Measurements from ENCODE around the gene SLAIN1. TPM values are rescaled to one million over a fixed set of nuclear protein-coding genes. Genes with fewer than 3 reads are reported as not detected.
A peak's percentile ranks its signal among the peaks of the same experiment; 100 is the strongest.

Gene SLAIN1
- total RNA-seq, 4 donors from 2014 or later: 10.3 to 20.9 (median 15.4) TPM

DNA sequence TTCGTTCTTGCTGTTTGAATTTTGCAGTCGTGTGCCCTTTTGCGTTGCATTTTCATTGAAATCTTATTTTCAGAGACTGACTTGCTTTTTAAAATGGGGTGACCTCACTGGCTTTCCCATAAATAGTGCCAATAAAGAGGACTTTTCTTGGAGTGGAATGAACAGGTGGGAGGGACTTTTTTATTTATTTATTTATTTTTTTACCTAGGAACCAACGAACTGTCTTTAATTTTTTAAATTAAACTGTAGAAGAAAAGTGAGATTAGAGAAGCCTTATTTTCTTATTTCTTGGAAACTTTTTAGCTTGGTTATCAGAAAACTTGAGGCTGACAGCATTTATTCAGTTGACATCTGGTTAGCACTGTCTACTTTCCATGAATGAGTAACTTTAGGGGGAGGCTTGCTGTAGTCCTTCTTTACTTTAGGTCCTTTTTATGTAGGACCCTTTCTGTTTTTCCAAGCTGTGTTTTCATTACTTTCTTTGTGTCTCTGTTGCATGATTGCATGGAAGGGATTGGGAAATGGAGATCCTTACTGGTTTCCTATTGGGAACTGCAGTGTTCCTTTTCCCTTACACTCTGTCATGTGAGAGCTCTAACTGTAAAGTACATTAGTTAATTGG lies 1.7 kb downstream of the SLAIN1 start:
- TF ChIP-seq, protein P1, sequence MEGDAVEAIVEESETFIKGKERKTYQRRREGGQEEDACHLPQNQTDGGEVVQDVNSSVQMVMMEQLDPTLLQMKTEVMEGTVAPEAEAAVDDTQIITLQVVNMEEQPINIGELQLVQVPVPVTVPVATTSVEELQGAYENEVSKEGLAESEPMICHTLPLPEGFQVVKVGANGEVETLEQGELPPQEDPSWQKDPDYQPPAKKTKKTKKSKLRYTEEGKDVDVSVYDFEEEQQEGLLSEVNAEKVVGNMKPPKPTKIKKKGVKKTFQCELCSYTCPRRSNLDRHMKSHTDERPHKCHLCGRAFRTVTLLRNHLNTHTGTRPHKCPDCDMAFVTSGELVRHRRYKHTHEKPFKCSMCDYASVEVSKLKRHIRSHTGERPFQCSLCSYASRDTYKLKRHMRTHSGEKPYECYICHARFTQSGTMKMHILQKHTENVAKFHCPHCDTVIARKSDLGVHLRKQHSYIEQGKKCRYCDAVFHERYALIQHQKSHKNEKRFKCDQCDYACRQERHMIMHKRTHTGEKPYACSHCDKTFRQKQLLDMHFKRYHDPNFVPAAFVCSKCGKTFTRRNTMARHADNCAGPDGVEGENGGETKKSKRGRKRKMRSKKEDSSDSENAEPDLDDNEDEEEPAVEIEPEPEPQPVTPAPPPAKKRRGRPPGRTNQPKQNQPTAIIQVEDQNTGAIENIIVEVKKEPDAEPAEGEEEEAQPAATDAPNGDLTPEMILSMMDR (IDR thresholded peaks at IDR 0.05): no peak
- TF ChIP-seq POLR2A (IDR thresholded peaks at IDR 0.05): no peak
- H3K4me1 ChIP-seq: no peaks in the 10 kb centered on the region
- intact Hi-C loops (cut with DNase I; ENCODE audit: low total_unique reads): no loop called here
- H3K27me3 ChIP-seq: no peaks in the 10 kb centered on the region
- H3K36me3 ChIP-seq: no peaks in the 10 kb centered on the region
- H3K4me3 ChIP-seq: peak overlapping the region; percentile 36 to 56
- H3K27ac ChIP-seq: no peak overlapping the region
- DNase-seq: no peak
- H3K9me3 ChIP-seq: no peaks in the 10 kb centered on the region

DNA sequence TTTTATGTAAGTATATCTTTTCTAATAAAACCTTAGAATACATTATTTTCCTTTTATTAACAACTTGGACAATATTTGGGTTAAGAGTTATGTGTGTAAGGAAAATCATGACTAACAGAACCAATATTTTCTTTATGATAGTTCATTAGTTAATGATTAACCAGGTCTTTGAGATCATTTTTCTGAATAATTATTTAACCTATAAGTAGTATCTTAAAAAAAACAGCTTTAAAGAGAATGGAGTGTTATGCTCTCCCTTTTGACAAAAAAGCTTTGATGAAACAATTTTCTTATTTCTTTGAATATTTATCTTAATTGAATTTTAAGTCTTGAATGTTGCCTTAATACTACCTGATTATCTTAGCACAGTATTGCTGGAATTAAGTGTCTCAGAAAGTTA lies 3.8 kb downstream of the SLAIN1 start:
- no peak for DNase-seq
- H3K27me3 ChIP-seq: no peaks in the 10 kb centered on the region
- H3K36me3 ChIP-seq: no peaks in the 10 kb centered on the region
- no peaks in the 10 kb centered on the region for H3K4me1 ChIP-seq
- TF ChIP-seq, protein P1 (IDR thresholded peaks at IDR 0.05): no peak
- no peak for TF ChIP-seq POLR2A (IDR thresholded peaks at IDR 0.05)
- H3K9me3 ChIP-seq: no peaks in the 10 kb centered on the region
- no peak overlapping the region for H3K27ac ChIP-seq
- no peak overlapping the region for H3K4me3 ChIP-seq
- intact Hi-C loops (cut with DNase I; ENCODE audit: low total_unique reads): no loop called here

DNA sequence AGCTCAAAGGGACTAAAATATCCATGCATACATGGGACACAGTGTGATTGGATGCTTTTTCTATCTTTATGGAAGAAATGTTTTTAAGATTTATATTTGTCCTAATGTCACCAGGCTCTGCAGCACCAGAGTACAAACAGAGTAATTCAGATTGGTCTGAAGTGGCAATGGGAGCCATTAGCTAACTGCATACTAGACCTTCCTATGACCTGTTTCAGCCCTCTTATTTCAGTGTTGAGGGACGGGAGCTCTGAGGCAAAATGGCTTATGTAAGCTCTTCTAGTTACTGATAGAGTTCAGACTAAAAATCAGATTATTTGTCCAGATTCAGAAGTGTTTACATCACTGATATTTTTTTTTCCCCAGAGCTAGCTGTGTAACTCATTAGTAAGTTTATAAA lies 4.9 kb downstream of the SLAIN1 start:
- no peak overlapping the region for H3K27ac ChIP-seq
- H3K4me3 ChIP-seq: no peak overlapping the region
- H3K27me3 ChIP-seq: no peaks in the 10 kb centered on the region
- no peak for TF ChIP-seq POLR2A (IDR thresholded peaks at IDR 0.05)
- TF ChIP-seq, protein P1 (IDR thresholded peaks at IDR 0.05): no peak
- no peaks in the 10 kb centered on the region for H3K9me3 ChIP-seq
- H3K36me3 ChIP-seq: no peaks in the 10 kb centered on the region
- DNase-seq: no peak
- intact Hi-C loops (cut with DNase I; ENCODE audit: low total_unique reads): no loop called here
- no peaks in the 10 kb centered on the region for H3K4me1 ChIP-seq

DNA sequence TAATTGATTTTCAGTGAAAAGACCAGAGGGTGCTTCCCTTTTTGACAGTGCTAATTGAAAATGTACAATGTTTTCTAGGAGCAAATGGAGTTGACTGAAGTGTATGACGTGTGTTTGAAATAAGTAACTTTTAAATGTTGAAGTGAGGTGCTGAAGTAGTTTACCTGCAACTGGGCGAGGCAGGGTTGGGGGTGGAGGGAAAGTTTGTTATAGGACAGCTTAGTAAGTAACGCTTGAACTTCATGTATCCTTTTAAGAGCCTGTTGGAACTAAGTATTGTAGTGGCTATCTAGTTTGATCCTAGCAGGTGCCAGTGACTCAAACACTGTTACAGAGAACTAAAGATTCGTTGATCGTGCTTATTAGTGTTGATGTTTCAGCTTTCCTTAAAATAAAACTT lies 5.9 kb downstream of the SLAIN1 start:
- H3K27ac ChIP-seq: no peak overlapping the region
- DNase-seq: no peak
- intact Hi-C loops (cut with DNase I; ENCODE audit: low total_unique reads): no loop called here
- H3K27me3 ChIP-seq: no peaks in the 10 kb centered on the region
- H3K9me3 ChIP-seq: no peaks in the 10 kb centered on the region
- H3K4me1 ChIP-seq: no peaks in the 10 kb centered on the region
- TF ChIP-seq, protein P1 (IDR thresholded peaks at IDR 0.05): no peak
- TF ChIP-seq POLR2A (IDR thresholded peaks at IDR 0.05): no peak
- H3K4me3 ChIP-seq: no peak overlapping the region
- no peaks in the 10 kb centered on the region for H3K36me3 ChIP-seq

DNA sequence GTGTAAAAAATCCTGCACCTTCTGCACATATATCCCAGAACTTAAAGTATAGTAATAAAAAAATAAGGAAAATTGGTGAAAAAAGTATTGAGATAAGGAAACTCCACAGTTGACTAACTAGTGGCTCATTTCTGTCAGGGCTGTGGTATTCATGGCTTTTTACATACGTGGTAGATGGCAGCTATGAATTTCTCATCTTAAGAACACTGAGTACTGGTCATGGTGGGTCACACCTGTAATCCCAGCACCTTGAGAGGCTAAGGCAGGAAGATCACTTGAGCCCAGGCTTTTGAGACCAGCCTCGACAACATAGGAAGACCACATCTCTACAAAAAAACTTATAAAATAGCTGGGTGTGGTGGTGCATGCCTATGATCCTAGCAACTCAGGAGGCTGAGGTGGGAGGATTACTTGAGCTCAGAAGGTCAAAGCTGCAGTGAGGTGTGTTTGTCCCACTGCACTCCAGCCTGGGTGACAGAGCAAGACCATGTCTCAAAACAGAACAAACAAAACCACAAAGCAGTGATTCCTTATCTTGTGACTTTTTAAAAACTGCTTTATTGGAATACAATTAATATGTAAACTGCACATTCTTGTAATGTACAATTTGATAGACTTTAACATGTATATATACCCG lies 16.8 kb downstream of the SLAIN1 start:
- intact Hi-C loops (cut with DNase I; ENCODE audit: low total_unique reads): no loop called here
- TF ChIP-seq POLR2A (IDR thresholded peaks at IDR 0.05): no peak
- TF ChIP-seq, protein P1 (IDR thresholded peaks at IDR 0.05): no peak
- no peaks in the 10 kb centered on the region for H3K27me3 ChIP-seq
- no peak for DNase-seq
- H3K4me3 ChIP-seq: no peak overlapping the region
- no peaks in the 10 kb centered on the region for H3K9me3 ChIP-seq
- H3K36me3 ChIP-seq: no peaks in the 10 kb centered on the region
- no peak overlapping the region for H3K27ac ChIP-seq
- no peaks in the 10 kb centered on the region for H3K4me1 ChIP-seq
